WTC11 (cell line): ENCODE data around the gene DGLUCY.

Experiments used
- CBFB ChIP-seq: sonication (generic); formaldehyde crosslinking; IDR thresholded peaks from 2 replicates; pipeline ENCODE4 v1.8.1; 2022; ENCODE audit warnings: mild to moderate bottlenecking, low read depth, missing genetic modification reagents
- CTCF ChIP-seq: fragments of 200-600 bp; IDR thresholded peaks from 2 replicates; pipeline ENCODE4 v1.8.0; 2022; ENCODE audit warnings: antibody characterized with exemption
- ESRRA ChIP-seq: sonication (generic); formaldehyde crosslinking; IDR thresholded peaks from 2 replicates; pipeline ENCODE4 v1.8.1; 2022; ENCODE audit warnings: mild to moderate bottlenecking, missing genetic modification reagents, borderline replicate concordance
- FOXP1 ChIP-seq: sonication (generic); formaldehyde crosslinking; IDR thresholded peaks from 2 replicates; pipeline ENCODE4 v1.8.0; 2022; ENCODE audit warnings: missing genetic modification reagents, mild to moderate bottlenecking, moderate library complexity, borderline replicate concordance
- JUN ChIP-seq: sonication (generic); formaldehyde crosslinking; IDR thresholded peaks from 2 replicates; pipeline ENCODE4 v1.8.0; 2023; ENCODE audit warnings: mild to moderate bottlenecking, missing genetic modification reagents
- MXD4 ChIP-seq: fragments of 250-450 bp; sonication (Bioruptor Pico); IDR thresholded peaks from 2 replicates; pipeline ENCODE4 v1.8.0; 2021; ENCODE audit warnings: mild to moderate bottlenecking, moderate library complexity, borderline replicate concordance
- USF2 ChIP-seq: sonication (generic); formaldehyde crosslinking; IDR thresholded peaks from 2 replicates; pipeline ENCODE4 v1.8.1; 2023; ENCODE audit warnings: mild to moderate bottlenecking, missing genetic modification reagents, moderate library complexity
- ZNF281 ChIP-seq: sonication (generic); formaldehyde crosslinking; IDR thresholded peaks from 2 replicates; pipeline ENCODE4 v1.8.0; 2023; ENCODE audit warnings: mild to moderate bottlenecking, missing genetic modification reagents
- ZNF416 ChIP-seq: fragments of 250-450 bp; sonication (Bioruptor Pico); IDR thresholded peaks from 2 replicates; pipeline ENCODE4 v1.9.0; 2021; ENCODE audit warnings: mild to moderate bottlenecking, inconsistent platforms
- TF ChIP-seq, protein P1 (sequence below): sonication (generic); formaldehyde crosslinking; IDR thresholded peaks from 2 replicates; pipeline ENCODE4 v1.8.0; 2023; ENCODE audit warnings: missing genetic modification reagents, mild to moderate bottlenecking, borderline replicate concordance
- TF ChIP-seq, protein P2 (sequence below): sonication (generic); formaldehyde crosslinking; IDR thresholded peaks from 2 replicates; pipeline ENCODE4 v1.8.1; 2023; ENCODE audit warnings: mild to moderate bottlenecking, missing genetic modification reagents, borderline replicate concordance
- TF ChIP-seq, protein P3 (sequence below): sonication (generic); formaldehyde crosslinking; IDR thresholded peaks from 2 replicates; pipeline ENCODE4 v1.8.1; 2023; ENCODE audit warnings: mild to moderate bottlenecking, missing genetic modification reagents

DNA sequence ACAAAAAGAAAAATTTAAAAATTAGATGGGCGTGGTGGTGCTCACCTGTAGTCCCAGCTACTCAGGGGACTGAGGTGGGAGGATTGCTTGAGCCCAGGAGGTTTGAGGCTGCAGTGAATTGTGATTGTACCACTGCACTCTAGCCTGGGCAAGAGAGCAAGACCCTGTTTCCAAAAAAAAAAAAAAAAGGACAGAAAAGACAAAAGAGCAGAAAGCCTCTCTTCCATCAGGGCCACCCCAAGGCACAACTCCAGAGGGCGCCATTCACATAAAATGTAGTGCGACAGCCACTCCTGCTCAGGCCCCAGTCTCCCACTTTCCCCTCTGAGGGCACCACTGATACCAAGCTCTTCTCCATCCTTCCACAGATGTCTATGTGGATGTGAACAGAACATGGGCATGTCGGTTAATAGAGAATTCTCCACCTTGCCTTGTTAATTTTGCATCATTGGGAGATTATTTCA lies 41.8 kb downstream of the DGLUCY start:
- TF ChIP-seq CTCF (no peak), ZNF416 (no peak), FOXP1 (CRISPR knock-in tag) (no peak), ZNF281 (CRISPR knock-in tag) (no peak), CBFB (CRISPR knock-in tag) (no peak), JUN (CRISPR knock-in tag) (no peak), MXD4 (CRISPR knock-in tag) (no peak), USF2 (CRISPR knock-in tag) (no peak), ESRRA (CRISPR knock-in tag) (no peak)
- TF ChIP-seq, protein P1, sequence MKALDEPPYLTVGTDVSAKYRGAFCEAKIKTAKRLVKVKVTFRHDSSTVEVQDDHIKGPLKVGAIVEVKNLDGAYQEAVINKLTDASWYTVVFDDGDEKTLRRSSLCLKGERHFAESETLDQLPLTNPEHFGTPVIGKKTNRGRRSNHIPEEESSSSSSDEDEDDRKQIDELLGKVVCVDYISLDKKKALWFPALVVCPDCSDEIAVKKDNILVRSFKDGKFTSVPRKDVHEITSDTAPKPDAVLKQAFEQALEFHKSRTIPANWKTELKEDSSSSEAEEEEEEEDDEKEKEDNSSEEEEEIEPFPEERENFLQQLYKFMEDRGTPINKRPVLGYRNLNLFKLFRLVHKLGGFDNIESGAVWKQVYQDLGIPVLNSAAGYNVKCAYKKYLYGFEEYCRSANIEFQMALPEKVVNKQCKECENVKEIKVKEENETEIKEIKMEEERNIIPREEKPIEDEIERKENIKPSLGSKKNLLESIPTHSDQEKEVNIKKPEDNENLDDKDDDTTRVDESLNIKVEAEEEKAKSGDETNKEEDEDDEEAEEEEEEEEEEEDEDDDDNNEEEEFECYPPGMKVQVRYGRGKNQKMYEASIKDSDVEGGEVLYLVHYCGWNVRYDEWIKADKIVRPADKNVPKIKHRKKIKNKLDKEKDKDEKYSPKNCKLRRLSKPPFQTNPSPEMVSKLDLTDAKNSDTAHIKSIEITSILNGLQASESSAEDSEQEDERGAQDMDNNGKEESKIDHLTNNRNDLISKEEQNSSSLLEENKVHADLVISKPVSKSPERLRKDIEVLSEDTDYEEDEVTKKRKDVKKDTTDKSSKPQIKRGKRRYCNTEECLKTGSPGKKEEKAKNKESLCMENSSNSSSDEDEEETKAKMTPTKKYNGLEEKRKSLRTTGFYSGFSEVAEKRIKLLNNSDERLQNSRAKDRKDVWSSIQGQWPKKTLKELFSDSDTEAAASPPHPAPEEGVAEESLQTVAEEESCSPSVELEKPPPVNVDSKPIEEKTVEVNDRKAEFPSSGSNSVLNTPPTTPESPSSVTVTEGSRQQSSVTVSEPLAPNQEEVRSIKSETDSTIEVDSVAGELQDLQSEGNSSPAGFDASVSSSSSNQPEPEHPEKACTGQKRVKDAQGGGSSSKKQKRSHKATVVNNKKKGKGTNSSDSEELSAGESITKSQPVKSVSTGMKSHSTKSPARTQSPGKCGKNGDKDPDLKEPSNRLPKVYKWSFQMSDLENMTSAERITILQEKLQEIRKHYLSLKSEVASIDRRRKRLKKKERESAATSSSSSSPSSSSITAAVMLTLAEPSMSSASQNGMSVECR (CRISPR knock-in tag): no peak
- TF ChIP-seq, protein P2, sequence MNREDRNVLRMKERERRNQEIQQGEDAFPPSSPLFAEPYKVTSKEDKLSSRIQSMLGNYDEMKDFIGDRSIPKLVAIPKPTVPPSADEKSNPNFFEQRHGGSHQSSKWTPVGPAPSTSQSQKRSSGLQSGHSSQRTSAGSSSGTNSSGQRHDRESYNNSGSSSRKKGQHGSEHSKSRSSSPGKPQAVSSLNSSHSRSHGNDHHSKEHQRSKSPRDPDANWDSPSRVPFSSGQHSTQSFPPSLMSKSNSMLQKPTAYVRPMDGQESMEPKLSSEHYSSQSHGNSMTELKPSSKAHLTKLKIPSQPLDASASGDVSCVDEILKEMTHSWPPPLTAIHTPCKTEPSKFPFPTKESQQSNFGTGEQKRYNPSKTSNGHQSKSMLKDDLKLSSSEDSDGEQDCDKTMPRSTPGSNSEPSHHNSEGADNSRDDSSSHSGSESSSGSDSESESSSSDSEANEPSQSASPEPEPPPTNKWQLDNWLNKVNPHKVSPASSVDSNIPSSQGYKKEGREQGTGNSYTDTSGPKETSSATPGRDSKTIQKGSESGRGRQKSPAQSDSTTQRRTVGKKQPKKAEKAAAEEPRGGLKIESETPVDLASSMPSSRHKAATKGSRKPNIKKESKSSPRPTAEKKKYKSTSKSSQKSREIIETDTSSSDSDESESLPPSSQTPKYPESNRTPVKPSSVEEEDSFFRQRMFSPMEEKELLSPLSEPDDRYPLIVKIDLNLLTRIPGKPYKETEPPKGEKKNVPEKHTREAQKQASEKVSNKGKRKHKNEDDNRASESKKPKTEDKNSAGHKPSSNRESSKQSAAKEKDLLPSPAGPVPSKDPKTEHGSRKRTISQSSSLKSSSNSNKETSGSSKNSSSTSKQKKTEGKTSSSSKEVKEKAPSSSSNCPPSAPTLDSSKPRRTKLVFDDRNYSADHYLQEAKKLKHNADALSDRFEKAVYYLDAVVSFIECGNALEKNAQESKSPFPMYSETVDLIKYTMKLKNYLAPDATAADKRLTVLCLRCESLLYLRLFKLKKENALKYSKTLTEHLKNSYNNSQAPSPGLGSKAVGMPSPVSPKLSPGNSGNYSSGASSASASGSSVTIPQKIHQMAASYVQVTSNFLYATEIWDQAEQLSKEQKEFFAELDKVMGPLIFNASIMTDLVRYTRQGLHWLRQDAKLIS (CRISPR knock-in tag): no peak
- TF ChIP-seq, protein P3, sequence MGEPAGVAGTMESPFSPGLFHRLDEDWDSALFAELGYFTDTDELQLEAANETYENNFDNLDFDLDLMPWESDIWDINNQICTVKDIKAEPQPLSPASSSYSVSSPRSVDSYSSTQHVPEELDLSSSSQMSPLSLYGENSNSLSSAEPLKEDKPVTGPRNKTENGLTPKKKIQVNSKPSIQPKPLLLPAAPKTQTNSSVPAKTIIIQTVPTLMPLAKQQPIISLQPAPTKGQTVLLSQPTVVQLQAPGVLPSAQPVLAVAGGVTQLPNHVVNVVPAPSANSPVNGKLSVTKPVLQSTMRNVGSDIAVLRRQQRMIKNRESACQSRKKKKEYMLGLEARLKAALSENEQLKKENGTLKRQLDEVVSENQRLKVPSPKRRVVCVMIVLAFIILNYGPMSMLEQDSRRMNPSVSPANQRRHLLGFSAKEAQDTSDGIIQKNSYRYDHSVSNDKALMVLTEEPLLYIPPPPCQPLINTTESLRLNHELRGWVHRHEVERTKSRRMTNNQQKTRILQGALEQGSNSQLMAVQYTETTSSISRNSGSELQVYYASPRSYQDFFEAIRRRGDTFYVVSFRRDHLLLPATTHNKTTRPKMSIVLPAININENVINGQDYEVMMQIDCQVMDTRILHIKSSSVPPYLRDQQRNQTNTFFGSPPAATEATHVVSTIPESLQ (CRISPR knock-in tag): no peak
